Esophagus (tissue), 2 donors: ENCODE data around the gene ARHGEF4. TPM values are rescaled to one million over a fixed set of nuclear protein-coding genes. Genes with fewer than 3 reads are reported as not detected.

Source experiments
- H3K27ac ChIP-seq, 2 donors: one replicate each; pipeline ENCODE4 v1.5.1; 2013; ENCODE audit warnings: low read depth in 2 of 2, mild to moderate bottlenecking in 2 of 2, inconsistent platforms in 1 of 2, low read length in 1 of 2, moderate library complexity in 1 of 2
- H3K27me3 ChIP-seq, 2 donors: one replicate each; pipeline ENCODE4 v1.6.1; 2013; ENCODE audit warnings: low read length in 2 of 2, control low read depth in 1 of 2, mild to moderate bottlenecking in 1 of 2; ENCODE audit not compliant: insufficient read depth in 2 of 2, control insufficient read depth in 1 of 2
- H3K36me3 ChIP-seq, 2 donors: one replicate each; pipeline ENCODE4 v1.6.1; 2013; ENCODE audit warnings: low read length in 1 of 2; ENCODE audit not compliant: control insufficient read depth in 2 of 2, insufficient read depth in 2 of 2
- H3K4me1 ChIP-seq, 2 donors: one replicate each; pipeline ENCODE4 v1.6.1; 2013; ENCODE audit warnings: low read length in 1 of 2; ENCODE audit not compliant: control insufficient read depth in 2 of 2, insufficient read depth in 2 of 2
- H3K4me3 ChIP-seq, 2 donors: one replicate each; pipeline ENCODE4 v1.5.1; 2013; ENCODE audit warnings: low read length in 2 of 2, mild to moderate bottlenecking in 2 of 2, low read depth in 1 of 2, moderate library complexity in 1 of 2
- H3K9me3 ChIP-seq, 2 donors: one replicate each; pipeline ENCODE4 v1.6.1; 2013; ENCODE audit warnings: mild to moderate bottlenecking in 2 of 2, low read depth in 1 of 2, low read length in 1 of 2, moderate library complexity in 1 of 2; ENCODE audit not compliant: control insufficient read depth in 2 of 2, insufficient read depth in 1 of 2
- WGBS, 2 donors: extraction: QIAGEN DNeasy Blood & Tissue Kit; methylation state at CpG; one replicate each; pipeline ENCODE4 v1.1.7; 2013; 5-methylcytosine and 5-hydroxymethylcytosine counted together
- polyA plus RNA-seq, 2 donors: library from polyadenylated mRNA; stranded (reverse); fragments of 200-250 nt; gene quantifications; one replicate each; pipeline ENCODE4 v1.2.3, GENCODE V29; 2013
- donor health status: healthy with polysubstance abuse.
- donor health status: Bipolar disorder and iron deficiency.

The ARHGEF4 gene
- polyA plus RNA-seq, 2 donors = 32.2 to 98.9 TPM

DNA sequence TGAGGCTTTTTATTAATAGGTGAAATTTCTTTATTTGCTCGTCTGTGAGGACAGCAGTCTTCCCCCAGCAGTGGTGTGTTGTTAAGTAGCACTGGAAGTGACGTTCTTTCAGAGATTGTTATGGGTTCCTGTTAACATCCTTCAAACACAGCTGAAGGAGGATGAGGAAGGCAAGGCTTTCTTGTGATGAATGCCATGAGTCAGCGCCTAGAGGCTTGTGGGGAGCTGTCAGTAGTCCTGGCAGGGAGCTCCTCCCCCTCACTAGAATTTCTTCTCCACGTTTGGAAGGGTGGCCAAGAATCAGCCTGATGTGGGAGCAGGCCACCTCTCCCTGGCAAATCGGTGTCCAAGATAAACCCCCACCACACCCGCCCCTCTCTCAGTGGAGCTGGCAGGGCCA lies 113.2 kb downstream of the ARHGEF4 start:
- Histone ChIP-seq H3K27ac (no peak overlapping the region), H3K4me1 (no peaks in the 10 kb centered on the region), H3K9me3 (peaks cover 0 to 3% of the 10 kb centered on the region in 2 donors), H3K27me3 (no peaks in the 10 kb centered on the region), H3K4me3 (no peak overlapping the region), H3K36me3 (peaks cover 0 to 7% of the 10 kb centered on the region in 2 donors)
- WGBS, 2 donors = 66 to 71% methylated on average over 6 of the region's 6 CpGs

DNA sequence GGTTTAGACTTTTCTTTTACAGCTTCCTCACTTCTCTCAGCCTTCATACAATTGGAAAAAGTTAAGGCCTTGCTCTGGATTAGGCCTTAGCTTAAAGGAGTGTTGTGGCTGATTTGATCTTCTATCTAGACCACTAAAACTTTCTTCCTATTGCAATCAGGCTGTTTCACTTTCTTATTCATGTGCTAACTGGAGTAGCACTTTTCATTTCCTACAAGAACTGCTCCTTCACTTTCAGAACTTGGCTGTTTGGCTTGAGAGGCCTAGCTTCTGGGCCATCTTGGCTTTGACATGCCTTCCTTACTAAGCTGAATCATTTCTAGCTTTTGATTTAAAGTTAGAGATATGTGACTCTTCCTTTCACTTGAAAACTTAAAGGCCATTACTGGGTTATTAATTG lies 114.3 kb downstream of the ARHGEF4 start:
- Histone ChIP-seq H3K36me3 (peaks cover 0 to 7% of the 10 kb centered on the region in 2 donors), H3K27ac (no peak overlapping the region), H3K27me3 (no peaks in the 10 kb centered on the region), H3K9me3 (peaks cover 0 to 2% of the 10 kb centered on the region in 2 donors), H3K4me1 (no peaks in the 10 kb centered on the region), H3K4me3 (no peak overlapping the region)

DNA sequence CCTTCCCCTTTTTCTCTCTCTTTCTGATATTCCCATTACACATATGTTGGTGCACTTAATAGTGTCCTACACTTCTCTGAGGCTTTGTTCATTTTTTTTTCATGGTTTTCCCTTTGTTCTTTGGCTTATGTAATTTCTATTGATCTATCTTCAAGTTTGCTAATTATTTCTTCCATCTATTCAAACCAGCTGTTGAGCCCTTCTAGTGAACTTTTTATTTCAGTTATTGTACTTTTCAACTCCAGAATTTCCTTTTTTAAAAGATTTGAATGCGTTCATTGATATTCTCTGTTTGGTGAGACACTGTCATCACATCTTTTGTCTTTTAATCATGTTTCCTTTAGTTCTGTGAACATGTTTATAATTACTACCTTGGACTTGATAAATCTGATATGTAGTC lies 118.2 kb downstream of the ARHGEF4 start:
- Histone ChIP-seq H3K4me1 (no peaks in the 10 kb centered on the region), H3K9me3 (peaks cover 0 to 2% of the 10 kb centered on the region in 2 donors), H3K36me3 (peaks cover 0 to under 1% of the 10 kb centered on the region in 2 donors), H3K27ac (no peak overlapping the region), H3K27me3 (no peaks in the 10 kb centered on the region), H3K4me3 (no peak overlapping the region)
- 90 to 96% methylated on average over 1 of the region's 1 CpG for WGBS, 2 donors

DNA sequence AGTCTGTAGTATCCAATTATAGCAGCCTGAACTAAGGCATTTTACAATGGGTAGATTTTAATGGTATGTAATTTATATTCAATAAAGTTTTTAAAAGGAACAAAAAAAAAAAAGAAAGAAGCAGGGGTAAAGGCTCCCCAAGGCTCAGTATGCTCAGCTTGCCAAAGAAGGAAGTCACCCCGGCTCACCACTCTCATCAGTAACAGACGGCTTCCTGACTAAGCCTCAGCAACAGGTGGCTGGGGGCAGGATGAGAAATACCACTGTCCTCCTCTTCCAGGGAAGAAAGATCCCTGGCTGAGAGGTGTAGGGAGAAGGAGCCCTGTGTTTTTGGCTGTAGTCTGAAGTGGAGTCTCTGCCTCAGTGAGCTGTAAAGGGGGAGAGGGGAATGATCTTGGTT lies 121.2 kb downstream of the ARHGEF4 start:
- peaks cover 0 to 5% of the 10 kb centered on the region in 2 donors for H3K36me3 ChIP-seq
- H3K27me3 ChIP-seq = no peaks in the 10 kb centered on the region
- H3K4me1 ChIP-seq = peaks cover 0 to 2% of the 10 kb centered on the region in 2 donors
- H3K9me3 ChIP-seq = peaks cover 0 to 6% of the 10 kb centered on the region in 2 donors
- H3K27ac ChIP-seq = no peak overlapping the region
- no peak overlapping the region for H3K4me3 ChIP-seq
- WGBS, 2 donors = 56 to 61% methylated on average over 2 of the region's 2 CpGs

DNA sequence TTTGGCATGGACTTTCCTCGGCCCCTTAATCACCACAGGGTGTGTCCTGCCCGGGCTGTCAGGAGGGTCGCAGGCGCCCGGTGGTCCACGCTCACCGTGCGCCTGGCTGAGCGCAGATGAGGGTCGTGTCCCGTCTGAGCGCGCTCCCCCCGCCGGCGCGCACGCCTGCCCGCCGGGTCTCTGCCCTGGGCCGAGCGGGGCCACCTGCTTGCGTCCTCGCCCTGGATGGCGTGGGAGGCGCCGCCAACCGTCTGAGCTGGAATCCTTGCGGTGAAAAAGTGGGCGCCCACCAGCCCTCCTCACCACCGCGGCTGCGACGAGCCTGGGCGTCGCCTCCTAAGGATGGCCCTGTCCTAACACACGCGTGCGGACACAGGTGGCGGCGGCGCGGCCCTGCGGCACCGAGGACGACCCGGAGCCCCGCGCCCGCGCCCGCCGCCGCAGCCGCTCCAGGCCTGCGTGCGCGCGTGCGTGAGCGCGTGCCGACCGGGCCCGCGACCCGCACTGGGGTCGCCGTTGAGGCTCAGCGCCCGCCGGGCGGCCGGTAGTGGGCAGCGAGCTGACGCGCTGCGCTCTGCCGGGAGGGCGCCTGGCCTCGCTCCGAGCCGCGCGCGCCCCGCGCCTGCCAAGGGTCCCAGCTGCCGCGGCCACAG lies 126.6 kb downstream of the ARHGEF4 start:
- H3K27ac ChIP-seq = no peak overlapping the region
- H3K4me1 ChIP-seq = peaks cover 0 to 5% of the 10 kb centered on the region in 2 donors
- peaks cover 0 to 4% of the 10 kb centered on the region in 2 donors for H3K9me3 ChIP-seq
- no peaks in the 10 kb centered on the region for H3K27me3 ChIP-seq
- peak overlapping the region in 1 of 2 donors; percentile 50 for H3K4me3 ChIP-seq
- WGBS, 2 donors = 2 to 3% methylated on average over 74 to 90 of the region's 90 CpGs
- peaks cover 0 to 7% of the 10 kb centered on the region in 2 donors for H3K36me3 ChIP-seq

DNA sequence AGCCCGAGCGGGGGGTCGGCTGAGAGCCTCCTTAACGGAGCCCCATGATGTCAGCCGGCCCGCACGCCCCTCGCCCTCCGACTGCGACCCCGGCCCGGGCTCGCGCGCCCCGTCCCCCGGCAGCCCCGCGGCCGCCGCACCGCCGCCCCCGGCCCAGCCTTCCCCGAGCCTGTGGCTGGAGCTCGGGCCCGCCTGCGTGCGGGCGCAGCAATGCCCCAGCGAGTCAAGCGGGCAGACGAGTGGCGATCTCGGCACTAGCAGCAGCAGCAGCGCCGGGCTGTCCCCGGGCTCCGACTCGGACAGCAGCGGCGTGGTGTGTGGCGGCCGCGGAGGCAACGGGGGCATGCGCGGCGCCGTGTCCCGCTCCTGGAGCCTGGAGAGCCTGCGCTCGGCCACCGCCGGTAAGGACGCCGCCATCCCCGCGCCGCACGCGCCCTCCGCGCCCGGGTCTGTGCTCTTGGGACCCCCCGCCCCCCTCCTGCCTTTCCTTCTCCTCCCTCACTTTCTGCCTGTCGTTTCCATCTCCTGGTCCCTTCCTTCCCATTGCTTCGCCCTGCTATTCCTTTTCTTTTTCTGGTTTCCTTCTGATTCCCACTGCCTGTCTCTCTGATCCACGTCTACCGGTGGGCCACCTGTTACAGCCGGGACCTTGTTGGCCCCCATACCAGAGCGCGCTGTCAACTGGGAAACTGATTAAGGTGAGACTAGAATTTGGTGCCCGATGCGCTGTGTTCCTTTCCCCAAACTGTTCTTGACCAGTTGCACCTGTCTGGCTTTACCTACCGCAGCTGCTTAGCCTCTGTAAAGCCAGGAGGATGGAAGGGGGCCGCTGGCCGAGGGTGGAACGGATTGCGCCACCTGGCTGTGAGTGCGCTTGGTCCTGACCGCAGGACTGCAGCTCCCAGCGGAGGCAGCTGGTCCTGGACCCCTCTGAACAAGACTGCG lies 127.4 kb downstream of the ARHGEF4 start:
- Histone ChIP-seq H3K4me3 (peak overlapping the region in 1 of 2 donors; percentile 50), H3K4me1 (peaks cover 0 to 5% of the 10 kb centered on the region in 2 donors), H3K9me3 (peaks cover 0 to 4% of the 10 kb centered on the region in 2 donors), H3K27ac (no peak overlapping the region), H3K27me3 (no peaks in the 10 kb centered on the region), H3K36me3 (peaks cover 0 to 7% of the 10 kb centered on the region in 2 donors)
- WGBS, 2 donors = 18% methylated on average over 51 to 84 of the region's 84 CpGs

DNA sequence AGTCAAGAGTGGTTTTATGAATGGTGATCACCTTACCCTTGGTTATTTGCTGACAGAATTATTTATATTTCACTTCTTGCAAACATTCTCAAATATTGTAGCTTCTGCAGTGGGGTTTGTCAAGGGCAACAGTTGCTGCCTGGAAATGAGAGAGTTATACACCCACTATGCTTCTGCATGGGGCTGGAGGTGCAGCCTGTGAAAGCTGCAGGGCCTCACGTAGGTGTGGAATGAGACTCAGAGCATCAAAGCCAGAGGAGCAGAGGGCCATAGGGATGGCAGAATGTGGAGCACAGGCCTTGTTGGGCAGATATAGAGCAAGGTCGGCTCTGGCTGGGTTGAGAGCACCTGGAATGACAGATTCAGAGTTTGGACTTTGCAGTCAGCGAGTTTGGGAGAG lies 128.2 kb downstream of the ARHGEF4 start:
- WGBS, 2 donors = 84 to 87% methylated on average over 3 of the region's 3 CpGs
- Histone ChIP-seq H3K27ac (no peak overlapping the region), H3K27me3 (no peaks in the 10 kb centered on the region), H3K4me3 (no peak overlapping the region), H3K4me1 (peaks cover 0 to 5% of the 10 kb centered on the region in 2 donors), H3K36me3 (peaks cover 0 to 7% of the 10 kb centered on the region in 2 donors), H3K9me3 (peaks cover 0 to 4% of the 10 kb centered on the region in 2 donors)

DNA sequence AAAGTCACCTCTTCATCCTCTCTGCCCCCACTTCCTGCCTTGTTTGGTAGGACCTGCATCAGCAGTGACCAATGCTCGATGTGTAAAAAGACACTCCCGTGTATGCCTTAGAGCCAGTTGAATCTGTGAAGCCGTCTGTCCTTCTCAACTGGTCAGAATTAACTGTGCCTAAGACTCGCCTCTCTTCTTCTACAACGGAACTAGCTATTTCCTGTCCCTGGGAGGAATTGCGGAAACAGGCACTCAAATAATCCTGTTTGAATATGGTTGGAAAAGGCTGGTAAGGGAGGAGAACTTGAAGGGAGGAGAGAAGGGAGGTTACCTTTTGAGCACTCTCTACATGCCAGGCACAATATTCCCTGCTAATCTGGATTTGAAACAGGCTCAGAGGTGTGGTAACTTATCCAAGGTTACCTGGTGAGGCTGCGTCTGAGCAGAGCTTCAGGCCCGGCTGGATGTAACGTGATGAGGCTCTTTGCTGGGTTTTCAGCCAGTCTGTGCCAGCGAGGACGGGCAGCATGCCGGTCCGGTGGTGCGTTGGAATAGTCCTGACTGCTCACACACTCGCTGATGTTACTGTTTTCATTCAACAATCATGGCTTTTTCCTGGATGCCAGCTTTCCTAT lies 129.5 kb downstream of the ARHGEF4 start:
- H3K9me3 ChIP-seq = peaks cover 0 to 4% of the 10 kb centered on the region in 2 donors
- H3K4me1 ChIP-seq = peaks cover 0 to 5% of the 10 kb centered on the region in 2 donors
- peaks cover 0 to 3% of the 10 kb centered on the region in 2 donors for H3K36me3 ChIP-seq
- H3K4me3 ChIP-seq = no peak overlapping the region
- no peaks in the 10 kb centered on the region for H3K27me3 ChIP-seq
- no peak overlapping the region for H3K27ac ChIP-seq
- 67 to 71% methylated on average over 15 of the region's 15 CpGs for WGBS, 2 donors

DNA sequence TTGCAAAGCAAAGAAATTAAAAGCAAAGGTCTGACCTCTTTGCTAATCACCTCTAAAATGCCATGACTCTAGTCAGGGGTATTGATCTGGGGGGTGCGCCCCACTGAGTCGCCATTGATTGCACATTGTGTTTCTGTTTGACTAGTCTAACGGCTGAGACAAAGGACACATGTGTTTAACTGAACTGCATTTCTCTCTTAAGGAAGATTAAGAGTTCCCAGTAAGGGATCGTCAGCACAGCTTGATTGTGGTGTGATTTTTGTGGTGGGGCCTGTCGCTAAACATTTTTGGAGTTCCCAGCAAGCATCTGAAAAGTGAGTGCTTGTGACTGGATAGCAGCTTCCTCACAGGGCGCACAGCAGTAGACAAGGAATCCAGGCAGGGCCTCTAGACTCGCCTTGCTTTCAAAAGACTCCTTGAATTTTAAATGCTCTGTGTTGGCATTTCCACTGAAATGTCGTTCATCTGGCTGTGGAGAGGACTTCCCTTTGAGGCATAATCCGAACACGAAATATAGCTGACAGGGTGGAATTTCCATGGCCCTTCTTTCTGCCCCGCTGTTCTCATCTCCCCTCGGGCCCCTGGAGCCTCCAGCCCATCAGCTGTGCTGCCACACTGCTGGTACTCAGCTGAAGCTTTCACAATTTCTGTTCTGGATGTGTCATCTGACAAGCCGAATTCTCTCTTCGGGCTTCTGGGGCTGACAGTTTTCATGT lies 130.2 kb downstream of the ARHGEF4 start:
- Histone ChIP-seq H3K36me3 (peaks cover 0 to 2% of the 10 kb centered on the region in 2 donors), H3K27me3 (no peaks in the 10 kb centered on the region), H3K4me1 (peaks cover 0 to 5% of the 10 kb centered on the region in 2 donors), H3K9me3 (no peaks in the 10 kb centered on the region), H3K4me3 (no peak overlapping the region), H3K27ac (no peak overlapping the region)
- WGBS, 2 donors = 82 to 83% methylated on average over 14 of the region's 14 CpGs
